Central memory CD4-positive, alpha-beta T cell (primary cell): ENCODE measurements around the gene IPO11.
"Not testable (repeated sequence)": the region's sequence is repeated elsewhere in the genome, so short reads cannot be mapped to it uniquely, and the experiment has no call there.

Experiments used
- DNase-seq: peaks from one replicate; pipeline ENCODE4 v3.0.0; 2022

The IPO11 gene

DNA sequence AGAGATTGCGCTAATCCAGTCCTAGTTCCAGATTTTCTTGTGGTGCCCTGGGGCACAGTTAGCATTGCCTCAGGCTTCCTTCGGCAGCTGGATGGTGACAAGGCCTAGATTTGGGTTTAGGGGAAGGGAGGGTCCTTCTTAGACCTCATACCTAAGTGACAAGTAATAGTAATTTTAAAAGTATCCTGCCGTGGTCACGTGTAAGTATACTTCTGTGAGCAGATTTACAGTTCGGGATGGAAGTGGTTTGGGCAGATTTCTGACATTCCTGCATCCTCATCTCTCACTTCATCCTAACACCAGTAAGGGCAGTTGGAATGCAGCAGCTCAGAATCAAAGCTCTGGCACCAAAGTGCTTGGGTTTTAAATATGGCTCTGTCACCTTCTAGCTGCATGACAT lies 237.6 kb downstream of the IPO11 start:
- DNase-seq, result no peak

DNA sequence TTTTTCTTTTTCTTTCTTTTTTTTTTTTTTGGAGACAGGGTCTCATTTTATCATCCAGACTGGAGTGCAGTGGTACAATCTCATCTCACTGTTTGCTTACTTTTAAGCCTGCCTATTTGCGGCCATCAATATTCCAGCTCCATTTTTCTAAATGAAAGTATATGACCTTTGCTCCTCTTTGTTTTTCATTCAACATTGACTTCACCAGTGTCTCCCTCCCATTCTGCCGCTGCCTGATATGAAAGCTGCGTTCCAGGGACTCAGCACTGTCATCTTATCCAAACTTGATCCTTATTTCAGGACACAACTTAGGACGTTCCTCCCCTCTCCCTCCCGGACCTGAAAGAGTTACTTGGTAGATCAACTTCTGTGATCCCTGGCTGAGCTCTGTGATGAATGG lies 239.7 kb downstream of the IPO11 start:
- no peak for DNase-seq

DNA sequence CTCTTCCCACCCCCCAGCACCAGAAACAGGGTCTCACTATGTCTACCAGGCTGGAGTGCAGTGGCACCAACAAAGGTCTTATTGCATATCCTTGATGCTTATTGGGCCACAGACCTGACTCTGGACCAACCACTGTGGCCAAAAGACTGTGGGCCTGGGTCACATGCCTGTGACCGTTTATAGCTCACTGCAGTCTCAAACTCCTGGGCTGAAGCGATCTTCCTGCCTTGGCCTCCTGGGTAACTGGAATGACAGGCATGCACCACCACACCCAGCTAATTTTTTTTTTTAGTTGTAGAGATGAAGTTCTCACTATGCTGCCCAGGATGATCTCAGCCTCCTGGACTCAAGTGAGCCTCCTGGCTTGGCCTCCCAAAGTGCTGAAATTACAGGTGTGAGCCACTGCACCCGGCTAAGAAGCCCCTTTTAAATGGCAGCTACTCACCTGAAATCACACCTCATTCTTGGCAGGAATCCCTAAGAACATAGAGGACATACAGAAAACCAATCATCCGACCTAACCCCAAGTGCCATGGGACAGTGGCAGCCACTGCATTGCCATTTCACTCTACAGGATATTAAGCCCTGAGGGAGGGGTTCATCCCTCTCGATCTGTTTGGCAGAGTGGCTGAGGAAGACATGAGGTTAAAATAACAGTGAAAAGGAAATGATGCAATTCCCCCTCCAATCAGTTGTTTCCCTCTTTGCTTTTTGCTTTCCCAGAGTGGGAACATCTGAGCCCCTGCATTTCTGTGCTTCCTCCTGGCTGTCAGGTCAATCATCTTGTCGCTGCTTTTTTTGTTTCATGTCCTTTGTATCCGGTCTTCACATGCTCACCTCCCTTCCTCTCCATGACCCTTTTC lies 240.7 kb downstream of the IPO11 start:
- DNase-seq, result no peak

DNA sequence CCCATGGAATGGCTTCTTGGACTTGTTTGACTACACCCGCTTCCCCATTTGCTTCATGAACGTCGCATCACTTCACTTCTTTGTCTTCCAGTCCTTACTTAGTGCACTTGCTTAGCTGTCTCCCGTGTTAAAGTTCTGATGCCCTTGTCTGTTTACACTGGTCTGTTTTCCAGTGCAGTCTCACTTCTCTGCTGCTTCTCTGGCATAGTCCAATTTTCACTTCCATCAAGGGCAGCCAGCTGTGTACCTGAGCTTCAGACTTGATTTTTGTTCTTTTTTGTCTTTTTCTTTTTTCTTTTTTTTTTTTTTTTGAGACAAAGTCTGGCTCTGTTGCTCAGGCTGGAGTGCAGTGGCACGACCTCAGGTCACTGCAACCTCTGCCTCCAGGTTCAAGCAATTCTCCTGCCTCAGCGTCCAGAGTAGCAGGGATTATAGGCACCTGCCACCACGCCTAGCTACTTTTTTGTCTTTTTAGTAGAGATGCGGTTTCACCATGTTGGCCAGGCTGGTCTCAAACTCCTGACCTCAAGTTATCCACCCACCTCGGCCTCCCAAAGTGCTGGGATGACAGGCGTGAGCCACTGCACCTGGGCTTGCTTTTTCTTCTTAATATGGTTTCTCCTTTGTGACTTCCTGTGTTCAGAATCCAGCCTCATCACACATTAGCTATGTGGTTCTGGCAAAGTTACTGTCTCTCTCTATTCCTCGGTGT lies 241.5 kb downstream of the IPO11 start:
- DNase-seq, result no peak

DNA sequence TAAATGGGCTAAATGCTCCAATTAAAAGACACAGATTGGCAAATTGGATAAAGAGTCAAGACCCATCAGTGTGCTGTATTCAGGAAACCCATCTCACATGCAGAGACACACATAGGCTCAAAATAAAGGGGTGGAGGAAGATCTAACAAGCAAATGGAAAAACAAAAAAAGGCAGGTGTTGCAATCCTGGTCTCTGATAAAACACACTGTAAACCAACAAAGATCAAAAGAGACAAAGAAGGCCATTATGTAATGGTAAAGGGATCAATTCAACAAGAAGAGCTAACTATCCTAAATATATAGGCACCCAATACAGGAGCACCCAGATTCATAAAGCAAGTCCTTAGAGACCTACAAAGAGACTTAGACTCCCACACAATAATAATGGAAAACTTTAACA lies 245.2 kb downstream of the IPO11 start:
- DNase-seq, result not testable (repeated sequence)

DNA sequence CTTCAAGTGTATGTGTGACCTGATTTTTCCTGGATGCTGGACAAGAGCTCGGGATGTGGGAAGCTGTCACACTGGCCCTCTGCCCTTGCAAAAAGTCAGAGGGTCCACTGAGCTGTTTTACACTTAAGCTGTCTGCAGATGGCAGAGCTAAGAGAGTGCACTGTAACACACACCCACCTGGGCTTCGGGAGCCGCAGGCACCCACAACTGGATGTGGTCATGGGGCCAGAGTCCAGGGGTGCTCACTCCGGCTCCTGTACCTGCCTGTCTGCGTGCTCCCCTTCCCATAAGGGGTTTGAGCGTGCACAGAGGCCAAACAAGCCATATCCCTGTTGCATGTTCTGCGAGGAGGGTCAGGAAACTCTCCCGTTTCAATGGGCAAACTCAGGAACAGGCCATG lies 248.6 kb downstream of the IPO11 start:
- no peak for DNase-seq

DNA sequence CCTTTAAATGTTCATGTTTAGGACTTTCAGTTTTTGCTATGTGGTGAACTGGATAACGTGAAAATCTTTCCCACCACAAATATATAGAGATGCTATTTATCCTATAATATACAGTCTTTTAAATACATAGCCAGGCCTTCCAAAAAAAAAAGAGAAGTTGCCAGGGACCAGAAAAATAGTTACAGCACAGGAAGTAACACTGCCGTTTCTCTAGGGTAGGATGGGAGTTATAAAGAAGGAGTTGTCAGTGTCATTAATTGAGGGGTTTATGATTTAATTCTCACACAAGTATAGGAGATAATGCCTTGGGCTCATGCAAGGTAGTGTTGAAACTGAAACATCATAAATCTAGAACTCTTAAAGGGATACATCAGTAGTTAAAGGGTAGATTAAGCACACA lies 250.0 kb downstream of the IPO11 start:
- no peak for DNase-seq

DNA sequence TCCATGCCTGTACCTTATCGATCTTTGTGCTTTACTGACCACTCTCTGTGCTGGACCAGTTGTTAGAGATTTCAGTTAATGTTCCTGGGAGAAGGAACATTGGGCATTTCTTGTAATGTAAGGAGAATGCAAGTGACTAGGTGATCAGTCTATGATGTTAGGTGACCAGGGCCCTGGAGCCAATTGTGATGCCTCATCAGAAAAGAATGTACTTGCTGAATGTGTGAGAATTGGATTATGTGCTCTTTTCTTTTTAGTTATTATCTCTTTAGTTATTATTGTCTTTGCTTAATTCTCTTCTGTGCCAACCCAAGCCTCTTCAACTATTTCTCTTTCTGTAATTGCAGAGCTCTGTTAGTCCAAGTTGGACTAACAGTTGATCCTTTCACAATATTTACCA lies 258.9 kb downstream of the IPO11 start:
- DNase-seq, result no peak

DNA sequence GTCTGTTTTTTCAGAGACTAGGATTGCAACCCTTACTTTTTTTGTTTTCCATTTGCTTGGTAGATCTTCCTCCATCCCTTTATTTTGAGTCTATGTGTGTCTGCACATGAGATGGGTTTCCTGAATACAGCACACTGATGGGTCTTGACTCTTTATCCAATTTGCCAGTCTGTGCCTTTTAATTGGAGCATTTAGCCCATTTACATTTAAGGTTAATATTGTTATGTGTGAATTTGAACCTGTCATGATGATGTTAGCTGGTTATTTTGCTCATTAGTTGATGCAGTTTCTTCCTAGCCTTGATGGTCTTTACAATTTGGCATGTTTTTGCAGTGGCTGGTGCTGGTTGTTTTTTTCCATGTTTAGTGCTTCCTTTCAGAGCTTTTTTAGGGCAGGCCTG lies 264.0 kb downstream of the IPO11 start:
- DNase-seq, result not testable (repeated sequence)
